Measurements from ENCODE around the gene NAV3. TPM values are rescaled to one million over a fixed set of nuclear protein-coding genes. Genes with fewer than 3 reads are reported as not detected.
A peak's percentile ranks its signal among the peaks of the same experiment; 100 is the strongest.

NAV3 gene
- total RNA-seq, 1 experiment from 2014 or later = 2.5 TPM

DNA sequence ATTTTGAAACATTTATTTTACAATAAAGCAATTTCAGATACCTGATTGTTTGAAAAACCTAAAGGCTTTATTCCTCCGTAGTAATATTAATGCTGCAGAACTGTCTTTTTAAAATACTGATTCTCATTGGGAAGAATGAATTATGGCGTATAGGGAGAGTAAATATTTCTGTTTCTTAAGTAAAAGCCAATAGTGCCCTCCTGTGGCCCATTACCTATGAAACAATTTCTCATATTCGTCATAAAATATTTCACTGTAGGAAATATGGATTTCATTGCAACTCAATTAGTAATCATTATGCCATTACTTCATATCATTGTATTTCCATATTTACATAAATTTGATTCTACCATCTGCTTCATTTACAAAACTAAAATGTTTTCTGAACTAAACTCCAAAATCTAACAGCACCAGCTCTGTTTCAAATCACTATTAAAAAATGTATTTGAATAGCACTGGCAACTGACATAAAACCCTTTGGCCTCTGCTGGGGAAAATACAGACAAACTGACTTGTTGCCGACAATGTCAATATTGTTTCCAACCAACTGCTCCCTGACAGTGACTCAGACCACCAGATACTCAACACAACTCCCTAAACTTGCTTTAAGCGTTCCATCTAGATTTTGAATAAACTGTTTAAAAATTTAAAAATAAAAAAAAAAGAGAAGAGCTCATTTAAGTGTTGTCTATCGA lies 290.3 kb downstream of the NAV3 start:
- Histone ChIP-seq H3K27me3 (ENCODE audit: control insufficient read depth, insufficient read depth, low read length) (no peaks in the 10 kb centered on the region), H3K27ac (ENCODE audit: low read length) (no peak overlapping the region), H3K4me3 (ENCODE audit: low read depth in 2 of 2, low read length in 2 of 2) (no peak overlapping the region), H3K9me3 (ENCODE audit: control insufficient read depth, insufficient read depth, low read depth, low read length) (no peaks in the 10 kb centered on the region), H3K4me1 (ENCODE audit: control insufficient read depth, insufficient read depth, low read length) (no peaks in the 10 kb centered on the region), H3K36me3 (ENCODE audit: control insufficient read depth, insufficient read depth, low read length) (no peaks in the 10 kb centered on the region)
- no peak for ATAC-seq
- in situ Hi-C loops (cut with HindIII; ENCODE audit: low pct_unique_long_range_greater_than_20kb, low sequenced_read_pairs) = no loop called here
- no peak for DNase-seq (ENCODE audit: low read depth, low spot score)
- no TSS peak for BruUV-seq (replicated peaks)
- ChIA-PET CTCF (interaction anchor here (0.6 kb wide), 1 partner anchor 14 kb away, joined by 5 read pairs; no protein-coding TSS in a partner anchor), POLR2A (no interaction called here)
- TF ChIP-seq POLR2AphosphoS5 (IDR thresholded peaks at IDR 0.05; ENCODE audit: low read depth, low read length) = no peak
- TF ChIP-seq, protein P1, sequence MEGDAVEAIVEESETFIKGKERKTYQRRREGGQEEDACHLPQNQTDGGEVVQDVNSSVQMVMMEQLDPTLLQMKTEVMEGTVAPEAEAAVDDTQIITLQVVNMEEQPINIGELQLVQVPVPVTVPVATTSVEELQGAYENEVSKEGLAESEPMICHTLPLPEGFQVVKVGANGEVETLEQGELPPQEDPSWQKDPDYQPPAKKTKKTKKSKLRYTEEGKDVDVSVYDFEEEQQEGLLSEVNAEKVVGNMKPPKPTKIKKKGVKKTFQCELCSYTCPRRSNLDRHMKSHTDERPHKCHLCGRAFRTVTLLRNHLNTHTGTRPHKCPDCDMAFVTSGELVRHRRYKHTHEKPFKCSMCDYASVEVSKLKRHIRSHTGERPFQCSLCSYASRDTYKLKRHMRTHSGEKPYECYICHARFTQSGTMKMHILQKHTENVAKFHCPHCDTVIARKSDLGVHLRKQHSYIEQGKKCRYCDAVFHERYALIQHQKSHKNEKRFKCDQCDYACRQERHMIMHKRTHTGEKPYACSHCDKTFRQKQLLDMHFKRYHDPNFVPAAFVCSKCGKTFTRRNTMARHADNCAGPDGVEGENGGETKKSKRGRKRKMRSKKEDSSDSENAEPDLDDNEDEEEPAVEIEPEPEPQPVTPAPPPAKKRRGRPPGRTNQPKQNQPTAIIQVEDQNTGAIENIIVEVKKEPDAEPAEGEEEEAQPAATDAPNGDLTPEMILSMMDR (IDR thresholded peaks at IDR 0.05) = peak; percentile 36; the same call in 1 of the 2 replicates
- intact Hi-C loops (cut with micrococcal nuclease; ENCODE audit: unreplicated experiment) = loop anchor here (1.0 kb wide), 1 partner anchor 121 kb away; no protein-coding TSS in a partner anchor

GRCh38 chr12:78121969-78122610 lies 291.4 kb downstream of the NAV3 start:
- BruUV-seq (replicated peaks) = no TSS peak
- POLR2A ChIA-PET = interaction anchor here (0.6 kb wide), 1 partner anchor 1972 kb away, joined by 3 read pairs; no protein-coding TSS in a partner anchor
- CTCF ChIA-PET = interaction anchor here (0.6 kb wide), 1 partner anchor 15 kb away, joined by 5 read pairs; no protein-coding TSS in a partner anchor

More at GRCh38 chr12:78121969-78122610, 291.4 kb downstream of the NAV3 start:
- Histone ChIP-seq H3K4me1 (ENCODE audit: control insufficient read depth, insufficient read depth, low read length) (no peaks in the 10 kb centered on the region), H3K36me3 (ENCODE audit: control insufficient read depth, insufficient read depth, low read length) (no peaks in the 10 kb centered on the region), H3K27ac (ENCODE audit: low read length) (no peak overlapping the region), H3K27me3 (ENCODE audit: control insufficient read depth, insufficient read depth, low read length) (no peaks in the 10 kb centered on the region), H3K9me3 (ENCODE audit: control insufficient read depth, insufficient read depth, low read depth, low read length) (no peaks in the 10 kb centered on the region), H3K4me3 (ENCODE audit: low read depth in 2 of 2, low read length in 2 of 2) (no peak overlapping the region)
- DNase-seq (ENCODE audit: low read depth, low spot score) = no peak
- in situ Hi-C loops (cut with HindIII; ENCODE audit: low pct_unique_long_range_greater_than_20kb, low sequenced_read_pairs) = no loop called here
- ATAC-seq = no peak
- intact Hi-C loops (cut with micrococcal nuclease; ENCODE audit: unreplicated experiment) = no loop called here
- TF ChIP-seq, protein P2, sequence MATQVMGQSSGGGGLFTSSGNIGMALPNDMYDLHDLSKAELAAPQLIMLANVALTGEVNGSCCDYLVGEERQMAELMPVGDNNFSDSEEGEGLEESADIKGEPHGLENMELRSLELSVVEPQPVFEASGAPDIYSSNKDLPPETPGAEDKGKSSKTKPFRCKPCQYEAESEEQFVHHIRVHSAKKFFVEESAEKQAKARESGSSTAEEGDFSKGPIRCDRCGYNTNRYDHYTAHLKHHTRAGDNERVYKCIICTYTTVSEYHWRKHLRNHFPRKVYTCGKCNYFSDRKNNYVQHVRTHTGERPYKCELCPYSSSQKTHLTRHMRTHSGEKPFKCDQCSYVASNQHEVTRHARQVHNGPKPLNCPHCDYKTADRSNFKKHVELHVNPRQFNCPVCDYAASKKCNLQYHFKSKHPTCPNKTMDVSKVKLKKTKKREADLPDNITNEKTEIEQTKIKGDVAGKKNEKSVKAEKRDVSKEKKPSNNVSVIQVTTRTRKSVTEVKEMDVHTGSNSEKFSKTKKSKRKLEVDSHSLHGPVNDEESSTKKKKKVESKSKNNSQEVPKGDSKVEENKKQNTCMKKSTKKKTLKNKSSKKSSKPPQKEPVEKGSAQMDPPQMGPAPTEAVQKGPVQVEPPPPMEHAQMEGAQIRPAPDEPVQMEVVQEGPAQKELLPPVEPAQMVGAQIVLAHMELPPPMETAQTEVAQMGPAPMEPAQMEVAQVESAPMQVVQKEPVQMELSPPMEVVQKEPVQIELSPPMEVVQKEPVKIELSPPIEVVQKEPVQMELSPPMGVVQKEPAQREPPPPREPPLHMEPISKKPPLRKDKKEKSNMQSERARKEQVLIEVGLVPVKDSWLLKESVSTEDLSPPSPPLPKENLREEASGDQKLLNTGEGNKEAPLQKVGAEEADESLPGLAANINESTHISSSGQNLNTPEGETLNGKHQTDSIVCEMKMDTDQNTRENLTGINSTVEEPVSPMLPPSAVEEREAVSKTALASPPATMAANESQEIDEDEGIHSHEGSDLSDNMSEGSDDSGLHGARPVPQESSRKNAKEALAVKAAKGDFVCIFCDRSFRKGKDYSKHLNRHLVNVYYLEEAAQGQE (IDR thresholded peaks at IDR 0.05; ENCODE audit: insufficient read depth in 1 of 2, low read depth in 2 of 2, low read length in 1 of 2) = no peak
- no peak for TF ChIP-seq POLR2AphosphoS5 (IDR thresholded peaks at IDR 0.05; ENCODE audit: low read depth, low read length)
- TF ChIP-seq, protein P1 (IDR thresholded peaks at IDR 0.05) = no peak
- no peak for TF ChIP-seq TCF7L2 (IDR thresholded peaks at IDR 0.05; ENCODE audit: low read depth, low read length)
- no peak for TF ChIP-seq SIN3A (IDR thresholded peaks at IDR 0.05; ENCODE audit: borderline replicate concordance, insufficient read depth, low read depth, low read length)
